A549 (cell line): ENCODE data around the gene ITPKB.

ENCODE experiments used
- CHD2 ChIP-seq: fragments of 150-350 bp; IDR thresholded peaks from 2 replicates; pipeline ENCODE4 v1.6.1; 2014; ENCODE audit warnings: low read length; ENCODE audit not compliant: partially characterized antibody
- JUN ChIP-seq, 2 experiments: fragments of >200 bp; sonication (Bioruptor Twin); formaldehyde crosslinking; IDR thresholded peaks; 2 replicates in 1 of 2; 3 replicates in 1 of 2; pipeline ENCODE4 v1.6.1; 2016 to 2017
- MAFK ChIP-seq: fragments of 450-650 bp; IDR thresholded peaks from 2 replicates; pipeline ENCODE4 v1.6.1; 2014; ENCODE audit not compliant: partially characterized antibody

DNA sequence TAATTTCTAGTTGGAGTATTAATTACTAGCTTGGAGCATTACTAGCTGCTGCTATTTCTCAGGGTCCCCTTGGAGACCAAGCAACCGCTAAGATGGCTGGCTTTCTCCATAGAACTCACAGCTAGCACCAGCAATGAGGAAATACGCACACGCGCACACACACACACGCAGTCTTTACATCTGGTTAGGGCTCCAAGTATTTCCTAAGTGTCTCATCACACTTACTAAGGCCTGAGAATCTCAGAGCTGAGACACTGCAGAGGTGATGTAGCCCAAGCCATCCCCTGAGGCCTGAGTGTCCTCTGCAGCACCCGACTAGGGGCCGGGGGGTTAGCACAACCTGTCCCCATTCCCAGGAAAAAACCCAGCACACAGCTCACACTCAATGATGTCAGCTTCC, 42.5 kb downstream of the ITPKB start:
- TF ChIP-seq MAFK (no peak), JUN (IDR thresholded peaks at IDR 0.05) (no peak), CHD2 (no peak)
